Activated naive CD4-positive, alpha-beta T cell treated with anti-CD3 and anti-CD28 coated beads, Interleukin-2, amount 50 U/mL, for 16 hours (primary cell): ENCODE data around the gene SLC35G1.

Experiments used
- DNase-seq: peaks from one replicate; pipeline ENCODE4 v3.0.0-alpha.2; 2020

SLC35G1 gene

GRCh38 chr10:93879273-93879672 lies 14.5 kb upstream of the SLC35G1 start:
- DNase-seq: no peak

GRCh38 chr10:93894516-93895378 lies 969 bp downstream of the SLC35G1 start:
- DNase-seq: no peak

- DNase-seq: no peak
Measured at GRCh38 chr10:93897070-93897780, 3.4 kb downstream of the SLC35G1 start.

GRCh38 chr10:93899109-93899508 lies 5.3 kb downstream of the SLC35G1 start:
- DNase-seq: no peak

- DNase-seq: no peak
Measured at GRCh38 chr10:93903051-93903450, 9.3 kb downstream of the SLC35G1 start.

GRCh38 chr10:93904901-93905300 lies 11.1 kb downstream of the SLC35G1 start:
- DNase-seq: no peak

- no peak for DNase-seq
Measured at GRCh38 chr10:93907059-93907458, 13.3 kb downstream of the SLC35G1 start.

GRCh38 chr10:93911866-93912265 lies 18.1 kb downstream of the SLC35G1 start:
- DNase-seq: no peak

- no peak for DNase-seq
Measured at GRCh38 chr10:93912444-93912843, 18.7 kb downstream of the SLC35G1 start.

GRCh38 chr10:93913706-93914105 lies 19.9 kb downstream of the SLC35G1 start:
- DNase-seq: no peak

GRCh38 chr10:93915598-93915997 lies 21.8 kb downstream of the SLC35G1 start:
- no peak for DNase-seq

GRCh38 chr10:93916257-93917063 lies 22.7 kb downstream of the SLC35G1 start:
- no peak for DNase-seq

GRCh38 chr10:93917064-93917391 lies 23.2 kb downstream of the SLC35G1 start:
- DNase-seq: no peak

- no peak for DNase-seq
Measured at GRCh38 chr10:93917821-93918220, 24.0 kb downstream of the SLC35G1 start.

GRCh38 chr10:93921338-93921737 lies 27.6 kb downstream of the SLC35G1 start:
- DNase-seq: peak; percentile 33

GRCh38 chr10:93926613-93927012 lies 32.8 kb downstream of the SLC35G1 start:
- DNase-seq: no peak

- DNase-seq: no peak
Measured at GRCh38 chr10:93938140-93938539, 44.4 kb downstream of the SLC35G1 start.

- DNase-seq: no peak
Measured at GRCh38 chr10:93940881-93941280, 47.1 kb downstream of the SLC35G1 start.

- no peak for DNase-seq
Measured at GRCh38 chr10:93941606-93942005, 47.8 kb downstream of the SLC35G1 start.

- no peak for DNase-seq
Measured at GRCh38 chr10:93945819-93946218, 52.0 kb downstream of the SLC35G1 start.

GRCh38 chr10:93947055-93947454 lies 53.3 kb downstream of the SLC35G1 start:
- no peak for DNase-seq

GRCh38 chr10:93947524-93947923 lies 53.7 kb downstream of the SLC35G1 start:
- no peak for DNase-seq

- no peak for DNase-seq
Measured at GRCh38 chr10:93951905-93952304, 58.1 kb downstream of the SLC35G1 start.
